NCI-H146 (cell line): ENCODE data around the gene TFPI2.
A peak's percentile ranks its signal among the peaks of the same experiment; 100 is the strongest.
"Not testable (repeated sequence)": the region's sequence is repeated elsewhere in the genome, so short reads cannot be mapped to it uniquely, and the experiment has no call there.

Experiments
- DNase-seq: peaks from one replicate; lab custom pipeline; 2025; lab: John Stamatoyannopoulos, UW

TFPI2 gene

GRCh38 chr7:93890464-93891068 is at the start of gene TFPI2:
TSS of gene TFPI2 (minus strand) at chr7:93890753. CDS start at chr7:93890678, 75 bp downstream.
- no peak for DNase-seq

GRCh38 chr7:93938293-93938692 is 47.7 kb upstream of the TFPI2 start:
- no peak for DNase-seq

GRCh38 chr7:93937818-93938217 is 47.3 kb upstream of the TFPI2 start:
- no peak for DNase-seq

GRCh38 chr7:93935102-93935501 is 44.5 kb upstream of the TFPI2 start:
- DNase-seq = no peak

- no peak for DNase-seq
These were observed 42.6 kb upstream of the TFPI2 start for GRCh38 chr7:93933156-93933555.

GRCh38 chr7:93931655-93932054 is 41.1 kb upstream of the TFPI2 start:
- no peak for DNase-seq

GRCh38 chr7:93927585-93927984 is 37.0 kb upstream of the TFPI2 start:
- DNase-seq = no peak

GRCh38 chr7:93926800-93927199 is 36.2 kb upstream of the TFPI2 start:
- DNase-seq = no peak

GRCh38 chr7:93923942-93924341 is 33.4 kb upstream of the TFPI2 start:
- no peak for DNase-seq

GRCh38 chr7:93923296-93923695 is 32.7 kb upstream of the TFPI2 start:
- DNase-seq = no peak

- peak; percentile 54 for DNase-seq
These were observed 31.3 kb upstream of the TFPI2 start, which contains the start of gene GNG11 for GRCh38 chr7:93921607-93922566. TSS of gene GNG11 (plus strand) at chr7:93921735. CDS start at chr7:93922138, 403 bp downstream.

GRCh38 chr7:93921186-93921585 is 30.6 kb upstream of the TFPI2 start:
- no peak for DNase-seq

- DNase-seq = no peak
These were observed 30.1 kb upstream of the TFPI2 start for GRCh38 chr7:93920496-93921182.

- not testable (repeated sequence) for DNase-seq
These were observed 25.8 kb upstream of the TFPI2 start for GRCh38 chr7:93916315-93916714.

- not testable (repeated sequence) for DNase-seq
These were observed 25.3 kb upstream of the TFPI2 start for GRCh38 chr7:93915888-93916287.

GRCh38 chr7:93915206-93915842 is 24.8 kb upstream of the TFPI2 start:
- not testable (repeated sequence) for DNase-seq

- no peak for DNase-seq
These were observed 24.1 kb upstream of the TFPI2 start for GRCh38 chr7:93914581-93915066.

- no peak for DNase-seq
These were observed 22.6 kb upstream of the TFPI2 start for GRCh38 chr7:93913197-93913596.

GRCh38 chr7:93911661-93912060 is 21.1 kb upstream of the TFPI2 start:
- DNase-seq = not testable (repeated sequence)

GRCh38 chr7:93911242-93911641 is 20.7 kb upstream of the TFPI2 start:
- DNase-seq = not testable (repeated sequence)

- DNase-seq = no peak
These were observed 19.8 kb upstream of the TFPI2 start for GRCh38 chr7:93910076-93910994.
